GM23248 (cell line): ENCODE data around the gene POLR2I. TPM values are rescaled to one million over a fixed set of nuclear protein-coding genes. Genes with fewer than 3 reads are reported as not detected.

Source experiments
- DNase-seq: peaks from one replicate; pipeline ENCODE4 v3.0.0-alpha.2; 2015
- H2AFZ ChIP-seq: fragments of 200-600 bp; sonication (generic); 2 replicates; pipeline ENCODE4 v1.6.1; 2016; ENCODE audit warnings: antibody characterized with exemption
- H3F3A ChIP-seq: fragments of 200-600 bp; sonication (generic); 2 replicates; pipeline ENCODE4 v1.6.1; 2016; ENCODE audit warnings: mild to moderate bottlenecking, antibody characterized with exemption, mixed run types; ENCODE audit not compliant: insufficient read depth
- H3K27ac ChIP-seq: fragments of 200-600 bp; sonication (generic); 2 replicates; pipeline ENCODE4 v1.5.1; 2016; ENCODE audit warnings: mild to moderate bottlenecking
- H3K27me3 ChIP-seq: fragments of 200-600 bp; sonication (generic); replicated peaks from 2 replicates; pipeline ENCODE4 v1.6.1; 2016; ENCODE audit warnings: mild to moderate bottlenecking; ENCODE audit not compliant: insufficient read depth
- H3K36me3 ChIP-seq: fragments of 200-600 bp; sonication (generic); 2 replicates; pipeline ENCODE4 v1.6.1; 2016; ENCODE audit warnings: low read depth, mild to moderate bottlenecking
- H3K4me1 ChIP-seq: fragments of 200-600 bp; sonication (generic); 2 replicates; pipeline ENCODE4 v1.6.1; 2016; ENCODE audit warnings: mild to moderate bottlenecking; ENCODE audit not compliant: insufficient read depth
- H3K4me2 ChIP-seq: fragments of 200-600 bp; sonication (generic); one replicate; pipeline ENCODE4 v1.6.1; 2016; ENCODE audit warnings: mild to moderate bottlenecking; ENCODE audit not compliant: unreplicated experiment
- H3K4me3 ChIP-seq: fragments of 200-600 bp; sonication (generic); 2 replicates; pipeline ENCODE4 v1.5.1; 2016; ENCODE audit warnings: mild to moderate bottlenecking
- H3K79me2 ChIP-seq: fragments of 200-600 bp; sonication (generic); 2 replicates; pipeline ENCODE4 v1.6.1; 2016; ENCODE audit warnings: mild to moderate bottlenecking; ENCODE audit not compliant: insufficient read depth
- H3K9ac ChIP-seq: fragments of 200-600 bp; sonication (generic); 2 replicates; pipeline ENCODE4 v1.6.1; 2016; ENCODE audit warnings: mild to moderate bottlenecking
- H3K9me2 ChIP-seq: fragments of 200-600 bp; sonication (generic); 2 replicates; pipeline ENCODE4 v1.6.1; 2016; ENCODE audit warnings: mixed run types, mild to moderate bottlenecking, moderate library complexity; ENCODE audit not compliant: insufficient read depth
- H3K9me3 ChIP-seq: fragments of 200-600 bp; sonication (generic); one replicate; pipeline ENCODE4 v1.6.1; 2017; ENCODE audit warnings: low read depth
- H4K20me1 ChIP-seq: fragments of 200-600 bp; sonication (generic); 2 replicates; pipeline ENCODE4 v1.6.0; 2016; ENCODE audit not compliant: insufficient read depth
- EZH2 ChIP-seq: fragments of 200-600 bp; sonication (generic); IDR thresholded peaks from 2 replicates; pipeline ENCODE4 v1.6.1; 2018; ENCODE audit warnings: antibody characterized with exemption, mild to moderate bottlenecking; ENCODE audit not compliant: insufficient read depth, poor library complexity, severe bottlenecking
- EZH2phosphoT487 ChIP-seq: fragments of 200-600 bp; sonication (generic); IDR thresholded peaks from 2 replicates; pipeline ENCODE4 v1.6.1; 2018; ENCODE audit warnings: antibody characterized with exemption, moderate library complexity, mild to moderate bottlenecking, low read depth; ENCODE audit not compliant: insufficient read depth
- whole genome bisulfite sequencing, 2 experiments: methylation state at CpG; one replicate each; pipeline ENCODE4 v1.1.6; 2015 to 2017; ENCODE audit warnings: low lambda C conversion rate in 2 of 2, low coverage in 1 of 2; ENCODE audit errors: missing lambda C conversion rate in 2 of 2; 5-methylcytosine and 5-hydroxymethylcytosine counted together
- in situ Hi-C: fragments of 300-500 bp; cut with MboI; formaldehyde crosslinking; loops from 2 replicates; pipeline ENCODE4 v1.15.0; 2020
- polyA plus RNA-seq: library from polyadenylated mRNA; unstranded; fragments of >200 nt; fragmentation: Nextera tagmentation; extraction: Ambion mirVana; gene quantifications from 2 replicates; pipeline ENCODE4 v1.2.1, GENCODE V29; 2016
- total RNA-seq: library from RNA; depleted of rRNA; stranded (reverse); fragments of >200 nt; shearing (Covaris generic); gene quantifications from 2 replicates; pipeline ENCODE4 v1.2.3, GENCODE V29; 2014; rRNA removed

The POLR2I gene
- total and polyA plus RNA-seq, 2 experiments from 2014 or later, result 44.1 to 130 TPM

GRCh38 chr19:36064826-36065225 is 49.8 kb downstream of the POLR2I start:
- Histone ChIP-seq H3K27me3 (no peaks in the 10 kb centered on the region), H3K9me2 (no peaks in the 10 kb centered on the region), H3K4me1 (no peaks in the 10 kb centered on the region), H4K20me1 (no peaks in the 10 kb centered on the region), H3K27ac (no peak overlapping the region), H3K9ac (no peak overlapping the region), H3K9me3 (no peaks in the 10 kb centered on the region), H3K4me3 (no peak overlapping the region), H2AFZ (no peak overlapping the region), H3K79me2 (no peaks in the 10 kb centered on the region), H3K36me3 (no peaks in the 10 kb centered on the region), H3F3A (no peaks in the 10 kb centered on the region), H3K4me2 (no peak overlapping the region)
- in situ Hi-C loops, result no loop called here
- TF ChIP-seq EZH2phosphoT487 (no peak), EZH2 (no peak)
- no peak for DNase-seq
- 94 to 96% methylated on average over 8 of the region's 8 CpGs for WGBS, 2 experiments

Other genes starting within 250 kb of the POLR2I start
- 10.6 and 20.4 TPM in 2 replicates for gene APLP1, start 246.3 kb downstream of the POLR2I start, total RNA-seq
- gene APLP1, start 246.3 kb downstream of the POLR2I start, polyA plus RNA-seq, result 16.7 and 16.8 TPM in 2 replicates
- 5.0 and 7.6 TPM in 2 replicates for gene NFKBID, start 214.3 kb downstream of the POLR2I start, total RNA-seq
- gene NFKBID, start 214.3 kb downstream of the POLR2I start, polyA plus RNA-seq, result 3.9 and 7.1 TPM in 2 replicates
- not detected in 2 replicates for gene HCST, start 212.3 kb downstream of the POLR2I start, total RNA-seq
- 9.1 and 11.3 TPM in 2 replicates for gene HCST, start 212.3 kb downstream of the POLR2I start, polyA plus RNA-seq
- not detected in 2 replicates for gene TYROBP, start 206.6 kb downstream of the POLR2I start, total RNA-seq
- not detected in 2 replicates for gene TYROBP, start 206.6 kb downstream of the POLR2I start, polyA plus RNA-seq
- gene LRFN3, start 178.5 kb downstream of the POLR2I start, total RNA-seq, result 5.3 and 9.4 TPM in 2 replicates
- 7.1 and 7.5 TPM in 2 replicates for gene LRFN3, start 178.5 kb downstream of the POLR2I start, polyA plus RNA-seq
- gene SDHAF1, start 119.7 kb downstream of the POLR2I start, total RNA-seq, result 38.3 and 49.7 TPM in 2 replicates
- 17.2 and 20.3 TPM in 2 replicates for gene SDHAF1, start 119.7 kb downstream of the POLR2I start, polyA plus RNA-seq
- gene SYNE4, start 106.1 kb downstream of the POLR2I start, total RNA-seq, result not detected in 2 replicates
- 0.11 and 0.31 TPM in 2 replicates for gene SYNE4, start 106.1 kb downstream of the POLR2I start, polyA plus RNA-seq
- gene ALKBH6, start 100.7 kb downstream of the POLR2I start, total RNA-seq, result 32.1 and 34.1 TPM in 2 replicates
- 25.6 and 29.2 TPM in 2 replicates for gene ALKBH6, start 100.7 kb downstream of the POLR2I start, polyA plus RNA-seq
- gene CLIP3, start 82.0 kb downstream of the POLR2I start, total RNA-seq, result 10.9 and 14.9 TPM in 2 replicates
- 48.2 and 49.0 TPM in 2 replicates for gene CLIP3, start 82.0 kb downstream of the POLR2I start, polyA plus RNA-seq
- gene THAP8, start 60.6 kb downstream of the POLR2I start, total RNA-seq, result 3.8 and 8.2 TPM in 2 replicates
- 11.8 and 12.8 TPM in 2 replicates for gene THAP8, start 60.6 kb downstream of the POLR2I start, polyA plus RNA-seq
- 2.8 and 3.4 TPM in 2 replicates for gene WDR62, start 60.0 kb downstream of the POLR2I start, total RNA-seq
- gene WDR62, start 60.0 kb downstream of the POLR2I start, polyA plus RNA-seq, result 2.6 and 2.7 TPM in 2 replicates
- gene OVOL3, start 3.7 kb downstream of the POLR2I start, total RNA-seq, result not detected in 2 replicates
- gene OVOL3, start 3.7 kb downstream of the POLR2I start, polyA plus RNA-seq, result not detected in 2 replicates
- 221 and 304 TPM in 2 replicates for gene TBCB, start 593 bp upstream of the POLR2I start, total RNA-seq
- 279 and 292 TPM in 2 replicates for gene TBCB, start 593 bp upstream of the POLR2I start, polyA plus RNA-seq
- gene CAPNS1, start 25.2 kb upstream of the POLR2I start, total RNA-seq, result 540 and 588 TPM in 2 replicates
- 344 and 353 TPM in 2 replicates for gene CAPNS1, start 25.2 kb upstream of the POLR2I start, polyA plus RNA-seq
- gene COX7A1, start 37.6 kb upstream of the POLR2I start, total RNA-seq, result 8.4 and 9.2 TPM in 2 replicates
- gene COX7A1, start 37.6 kb upstream of the POLR2I start, polyA plus RNA-seq, result 93.2 and 95.6 TPM in 2 replicates
- 1.6 and 2.1 TPM in 2 replicates for gene ZNF565, start 99.8 kb upstream of the POLR2I start, total RNA-seq
- gene ZNF565, start 99.8 kb upstream of the POLR2I start, polyA plus RNA-seq, result 2.6 and 3.4 TPM in 2 replicates
- 63.2 and 64.6 TPM in 2 replicates for gene ZNF146, start 100.2 kb upstream of the POLR2I start, total RNA-seq
- 55.7 and 60.0 TPM in 2 replicates for gene ZNF146, start 100.2 kb upstream of the POLR2I start, polyA plus RNA-seq